HepG2 (cell line): ENCODE data around the gene MRO. TPM values are rescaled to one million over a fixed set of nuclear protein-coding genes. Genes with fewer than 3 reads are reported as not detected.

ENCODE experiments used
- ATAC-seq: fragments of 200-7000 bp; cut with Tn5 transposase; 3 replicates; pipeline ENCODE4 v1.9.1; 2020; ENCODE audit warnings: mild to moderate bottlenecking, moderate library complexity
- BruUV-seq: library from RNA; stranded (reverse); fragments of 400-500 nt; replicated peaks from 2 replicates; lab custom pipeline; 2021; lab: Mats Ljungman, UMichigan
- CTCF ChIA-PET: fragments of 300-600 bp; formaldehyde crosslinking; extraction: SDS; loops from one replicate; lab custom pipeline; 2021; ENCODE audit warnings: low total read pairs, inconsistent platforms, low intra/inter-chr PET ratio; lab: Yijun Ruan, JAX
- POLR2A ChIA-PET: fragments of 350-600 bp; sonication (Branson Sonifier 250); formaldehyde crosslinking; loops from one replicate; lab custom pipeline; 2020; ENCODE audit warnings: antibody characterized with exemption, inconsistent platforms; lab: Yijun Ruan, JAX
- DNase-seq: peaks from one replicate; pipeline ENCODE4 v3.0.0-alpha.2; 2015; ENCODE audit warnings: low spot score
- FAIRE-seq: peaks from 3 replicates; lab custom pipeline; 2011; peaks lifted over from hg19 to GRCh38; lab: Jason Lieb, UNC
- H2AFZ ChIP-seq: one replicate; pipeline ENCODE4 v1.6.1; 2011; ENCODE audit warnings: low read length, inconsistent platforms
- H3K27ac ChIP-seq: fragments of 300-600 bp; 3 replicates; pipeline ENCODE4 v1.8.0; 2011; ENCODE audit warnings: mixed run types, mild to moderate bottlenecking, mixed read lengths, low read length, inconsistent platforms; ENCODE audit not compliant: insufficient read depth; ENCODE audit errors: extremely low read length
- H3K27me3 ChIP-seq, 2 experiments: fragments of 200-600 bp in 1 of 2; 2 replicates in 1 of 2; 3 replicates in 1 of 2; pipeline versions ENCODE4 v1.6.0 to v1.8.0; 2011; ENCODE audit warnings: low read length in 2 of 2, mild to moderate bottlenecking in 2 of 2, moderate library complexity in 2 of 2, inconsistent platforms in 1 of 2; ENCODE audit not compliant: insufficient read depth in 2 of 2, control insufficient read depth in 1 of 2
- H3K36me3 ChIP-seq, 2 experiments: fragments of 200-600 bp in 1 of 2; replicated peaks in 1 of 2; 2 replicates in 1 of 2; 3 replicates in 1 of 2; pipeline versions ENCODE4 v1.5.1 to v1.8.0; 2011; ENCODE audit warnings: low read length in 2 of 2, inconsistent platforms in 1 of 2; ENCODE audit not compliant: insufficient read depth in 2 of 2, control insufficient read depth in 1 of 2
- H3K4me1 ChIP-seq: 2 replicates; pipeline ENCODE4 v1.5.1; 2012; ENCODE audit warnings: low read length, inconsistent platforms; ENCODE audit not compliant: insufficient read depth
- H3K4me2 ChIP-seq: 2 replicates; pipeline ENCODE4 v1.6.0; 2011; ENCODE audit warnings: low read depth, low read length, inconsistent platforms
- H3K4me3 ChIP-seq, 3 experiments: fragments of 200-600 bp in 1 of 3; sonication (generic), shearing (Covaris generic) in 1 of 3; replicated peaks in 1 of 3; 2 replicates each; pipeline ENCODE4 v1.5.1; 2011 to 2016; ENCODE audit warnings: low read length in 3 of 3, inconsistent platforms in 2 of 3, low read depth in 2 of 3, mild to moderate bottlenecking in 2 of 3, control low read depth in 1 of 3, mixed read lengths in 1 of 3; ENCODE audit not compliant: insufficient read depth in 1 of 3
- H3K79me2 ChIP-seq: one replicate; pipeline ENCODE4 v1.6.1; 2011; ENCODE audit warnings: low read length, inconsistent platforms; ENCODE audit not compliant: insufficient read depth
- H3K9ac ChIP-seq: 2 replicates; pipeline ENCODE4 v1.6.0; 2011; ENCODE audit warnings: mild to moderate bottlenecking, low read depth, low read length, inconsistent platforms; ENCODE audit not compliant: insufficient read depth
- H3K9me3 ChIP-seq: 2 replicates; pipeline ENCODE4 v1.5.1; 2012; ENCODE audit warnings: mild to moderate bottlenecking, low read length
- H4K20me1 ChIP-seq: 2 replicates; pipeline ENCODE4 v1.6.0; 2011; ENCODE audit warnings: inconsistent platforms, mild to moderate bottlenecking, low read length, moderate library complexity; ENCODE audit not compliant: insufficient read depth
- ATM ChIP-seq: fragments of 450-650 bp; IDR thresholded peaks from 2 replicates; pipeline ENCODE4 v1.7.1; 2017; ENCODE audit warnings: mild to moderate bottlenecking, borderline replicate concordance
- ETV5 ChIP-seq: IDR thresholded peaks from 2 replicates; pipeline ENCODE4 v1.6.1; 2018; ENCODE audit warnings: missing biosample characterization, missing genetic modification reagents, inconsistent platforms, borderline replicate concordance
- GATA4 ChIP-seq: sonication (generic); IDR thresholded peaks from 2 replicates; pipeline ENCODE4 v1.6.1; 2016; ENCODE audit warnings: antibody characterized with exemption, low read depth, borderline replicate concordance
- IKZF4 ChIP-seq: sonication (generic); formaldehyde crosslinking; IDR thresholded peaks from 2 replicates; pipeline ENCODE4 v1.5.1; 2020; ENCODE audit warnings: borderline replicate concordance, mild to moderate bottlenecking, low read depth, missing genetic modification reagents; ENCODE audit errors: not compliant biosample characterization
- JDP2 ChIP-seq: sonication (generic); formaldehyde crosslinking; IDR thresholded peaks from 2 replicates; pipeline ENCODE4 v1.8.1; 2022; ENCODE audit warnings: missing genetic modification reagents, borderline replicate concordance
- LCORL ChIP-seq, 2 experiments: fragments of 450-650 bp in 1 of 2; sonication (generic) in 1 of 2; formaldehyde crosslinking in 1 of 2; IDR thresholded peaks; 2 replicates each; pipeline versions ENCODE4 v1.5.0 to v1.6.1; 2017 to 2020; ENCODE audit warnings: antibody characterized with exemption in 1 of 2, missing genetic modification reagents in 1 of 2
- MAX ChIP-seq: IDR thresholded peaks from 2 replicates; pipeline ENCODE4 v1.6.1; 2012; ENCODE audit warnings: inconsistent platforms
- PHF5A ChIP-seq: IDR thresholded peaks from one replicate; pipeline ENCODE4 v1.6.1; 2018; ENCODE audit warnings: low read depth, missing genetic modification reagents; ENCODE audit not compliant: unreplicated experiment
- POLR2G ChIP-seq: fragments of 200-400 bp; formaldehyde crosslinking; IDR thresholded peaks from 2 replicates; pipeline ENCODE4 v1.6.1; 2018; ENCODE audit warnings: mild to moderate bottlenecking, low read depth, low read length, moderate library complexity
- RBAK ChIP-seq: sonication (generic); formaldehyde crosslinking; IDR thresholded peaks from 2 replicates; pipeline ENCODE4 v1.5.1; 2020; ENCODE audit warnings: mild to moderate bottlenecking, missing genetic modification reagents
- SRY ChIP-seq: sonication (generic); formaldehyde crosslinking; IDR thresholded peaks from 2 replicates; pipeline ENCODE4 v1.8.0; 2022; ENCODE audit warnings: mild to moderate bottlenecking, missing genetic modification reagents
- XRCC5 ChIP-seq: fragments of 200-400 bp; formaldehyde crosslinking; optimal IDR thresholded peaks from 2 replicates; pipeline ENCODE3; 2017; ENCODE audit warnings: mild to moderate bottlenecking, low read length
- ZBTB39 ChIP-seq: sonication (generic); formaldehyde crosslinking; IDR thresholded peaks from 2 replicates; pipeline ENCODE4 v1.5.0; 2020; ENCODE audit warnings: missing genetic modification reagents
- ZNF574 ChIP-seq: sonication (generic); formaldehyde crosslinking; IDR thresholded peaks from 2 replicates; pipeline ENCODE4 v1.4.0; 2020; ENCODE audit warnings: missing genetic modification reagents
- ZNF687 ChIP-seq: sonication (generic); formaldehyde crosslinking; IDR thresholded peaks from 2 replicates; pipeline ENCODE4 v1.5.1; 2020; ENCODE audit warnings: mild to moderate bottlenecking, missing genetic modification reagents, moderate library complexity
- WGBS: methylation state at CpG from one replicate; pipeline ENCODE4 v1.1.6; 2017; ENCODE audit warnings: low lambda C conversion rate; 5-methylcytosine and 5-hydroxymethylcytosine counted together
- in situ Hi-C: cut with HindIII; loops from 2 replicates; pipeline ENCODE4 v1.10.0; 2017; ENCODE audit warnings: low pct_unique_long_range_greater_than_20kb; ENCODE audit not compliant: extremely low pct_ligation_motif_present
- intact Hi-C: fragments of 100-400 bp; cut with micrococcal nuclease; formaldehyde crosslinking; loops from one replicate; pipeline ENCODE4 v1.10.0; 2022; ENCODE audit not compliant: unreplicated experiment
- polyA plus RNA-seq, 8 experiments: library from polyadenylated mRNA; depleted of rRNA in 3 of 8; stranded (reverse) in 7 of 8; unstranded in 1 of 8; fragments of >200 nt; fragmentation: Illumina TruSeq in 4 of 8; extraction: Trizol in 4 of 8; gene quantifications; 2 replicates each; pipeline versions ENCODE4 v1.2.1 to v1.2.3, GENCODE V29; 2011 to 2016; ENCODE audit warnings: low read depth in 4 of 8, missing spikeins in 1 of 8, mixed read lengths in 1 of 8; ENCODE audit not compliant: insufficient read depth in 1 of 8
- total RNA-seq, 5 experiments: library from RNA; depleted of rRNA; stranded (reverse); fragments of >200 nt; fragmentation: Illumina TruSeq; extraction: Trizol; gene quantifications; 2 replicates each; pipeline ENCODE4 v1.2.3, GENCODE V29; 2016; ENCODE audit warnings: low read depth in 1 of 5

MRO gene
- total and polyA plus RNA-seq, 2 of the 13 experiments (the other 11 are each of a cell fraction or from before 2014, with no cell fraction given) = not detected

- TF ChIP-seq IKZF4 (CRISPR knock-in tag) (no peak), RBAK (CRISPR knock-in tag) (no peak), ETV5 (CRISPR knock-in tag) (no peak), LCORL (IDR thresholded peaks at IDR 0.05) (no peak), LCORL (CRISPR knock-in tag; IDR thresholded peaks at IDR 0.05) (no peak), PHF5A (no peak), GATA4 (no peak)
Measured at GRCh38 chr18:50807176-50807575, 12.6 kb downstream of the MRO start (continued).

- intact Hi-C loops (no loop called here), in situ Hi-C loops (no loop called here)
- Histone ChIP-seq H3K9me3 (no peaks in the 10 kb centered on the region), H3K4me3 (no peak overlapping the region; a peak in 1 of 6 replicates), H3K27me3 (peaks cover 2 to 5% of the 10 kb centered on the region in 2 experiments; a peak in 2 of 5 replicates), H3K27ac (no peak overlapping the region), H3K79me2 (no peaks in the 10 kb centered on the region), H4K20me1 (no peaks in the 10 kb centered on the region), H3K4me2 (peak overlapping the region; percentile 16), H3K36me3 (no peaks in the 10 kb centered on the region), H3K4me1 (peaks cover 21% of the 10 kb centered on the region), H2AFZ (no peak overlapping the region), H3K9ac (no peak overlapping the region)
- DNase-seq (peak; percentile 41), ATAC-seq (peak; percentile 83), FAIRE-seq (no peak)
- CTCF ChIA-PET = no interaction called here
- BruUV-seq = no TSS peak
- POLR2A ChIA-PET = no interaction called here
- WGBS = 14% methylated on average over 7 of the region's 15 CpGs
- TF ChIP-seq JDP2 (CRISPR knock-in tag) = no peak
- TF ChIP-seq POLR2G = no peak
- 0 out of 2 replicates have a peak, but pooled peaks have one; percentile 35 for TF ChIP-seq SRY (CRISPR knock-in tag)
- no peak for TF ChIP-seq ATM
- TF ChIP-seq MAX = peak; percentile 88
- TF ChIP-seq ZBTB39 (CRISPR knock-in tag) = no peak
- peak; percentile 59 for TF ChIP-seq ZNF687 (CRISPR knock-in tag)
- TF ChIP-seq XRCC5 = no peak
- peak; percentile 41; the same call in 1 of the 2 replicates for TF ChIP-seq ZNF574
Measured at GRCh38 chr18:50806208-50806616, 13.6 kb downstream of the MRO start.
